Sigmoid colon (tissue), 7 donors: Measurements from ENCODE around the gene GPC6. TPM values are rescaled to one million over a fixed set of nuclear protein-coding genes. Genes with fewer than 3 reads are reported as not detected.

ENCODE experiments used
- DNase-seq: peaks from one replicate; pipeline ENCODE4 v3.0.0-alpha.2; 2019
- H3K27ac ChIP-seq, 4 donors: fragments of 200-600 bp; sonication (generic); one replicate each; pipeline ENCODE4 v1.5.1; 2016 to 2019; ENCODE audit warnings: mild to moderate bottlenecking in 1 of 4
- H3K27me3 ChIP-seq, 3 donors: fragments of 200-600 bp; sonication (generic); one replicate each; pipeline ENCODE4 v1.5.1; 2019; ENCODE audit warnings: mild to moderate bottlenecking in 1 of 3
- H3K36me3 ChIP-seq, 4 donors: fragments of 200-600 bp; sonication (generic); one replicate each; pipeline ENCODE4 v1.5.1; 2016 to 2019
- H3K4me1 ChIP-seq, 4 donors: fragments of 200-600 bp; sonication (generic); one replicate each; pipeline ENCODE4 v1.5.1; 2017 to 2019
- H3K4me3 ChIP-seq, 4 donors: fragments of 200-600 bp; sonication (generic); one replicate each; pipeline ENCODE4 v1.5.1; 2017 to 2019; ENCODE audit warnings: mild to moderate bottlenecking in 2 of 4, moderate library complexity in 1 of 4
- H3K9me3 ChIP-seq, 4 donors: fragments of 200-600 bp in 3 of 4; sonication (generic) in 3 of 4; one replicate each; pipeline versions ENCODE4 v1.5.1 to v1.6.1; 2013 to 2019
- EP300 ChIP-seq, 4 donors: sonication (generic); formaldehyde crosslinking; IDR thresholded peaks; one replicate each; pipeline ENCODE4 v1.6.1; 2017; ENCODE audit warnings: antibody characterized with exemption in 4 of 4
- POLR2A ChIP-seq, 2 donors: fragments of 450-650 bp; IDR thresholded peaks; one replicate each; pipeline ENCODE4 v1.6.1; 2016; ENCODE audit warnings: antibody characterized with exemption in 2 of 2, mild to moderate bottlenecking in 2 of 2, moderate library complexity in 2 of 2
- POLR2AphosphoS5 ChIP-seq, 4 donors: sonication (generic); formaldehyde crosslinking; IDR thresholded peaks; one replicate each; pipeline ENCODE4 v1.6.1; 2017; ENCODE audit warnings: antibody characterized with exemption in 4 of 4
- WGBS, 2 donors: extraction: QIAGEN DNeasy Blood & Tissue Kit; methylation state at CpG; one replicate each; pipeline ENCODE4 v1.1.7; 2013; 5-methylcytosine and 5-hydroxymethylcytosine counted together
- intact Hi-C: fragments of 100-400 bp; cut with DNase I; formaldehyde crosslinking; loops from one replicate; pipeline ENCODE4 v1.15.1; 2023
- polyA plus RNA-seq, 3 donors: library from polyadenylated mRNA; stranded (reverse); fragments of 200-250 nt; gene quantifications; one replicate each; pipeline ENCODE4 v1.2.3, GENCODE V29; 2013
- total RNA-seq, 4 donors: library from RNA; depleted of rRNA; stranded (reverse); fragments of >200 nt; gene quantifications; one replicate each; pipeline ENCODE4 v1.1.0, GENCODE V29; 2016
- TF ChIP-seq, protein P1 (sequence below), 4 experiments: fragments of 450-650 bp in 3 of 4; fragments of 200-600 bp in 1 of 4; IDR thresholded peaks; one replicate each; pipeline ENCODE4 v1.5.1; 2016 to 2019; ENCODE audit warnings: antibody characterized with exemption in 4 of 4, mild to moderate bottlenecking in 3 of 4, moderate library complexity in 2 of 4
- donor health status: healthy with polysubstance abuse.
- donor health status: Bipolar disorder and iron deficiency.
- donor health status: healthy.

GPC6 gene
- total and polyA plus RNA-seq, 7 donors, result 0.23 to 27.5 (median 14.4) TPM

DNA sequence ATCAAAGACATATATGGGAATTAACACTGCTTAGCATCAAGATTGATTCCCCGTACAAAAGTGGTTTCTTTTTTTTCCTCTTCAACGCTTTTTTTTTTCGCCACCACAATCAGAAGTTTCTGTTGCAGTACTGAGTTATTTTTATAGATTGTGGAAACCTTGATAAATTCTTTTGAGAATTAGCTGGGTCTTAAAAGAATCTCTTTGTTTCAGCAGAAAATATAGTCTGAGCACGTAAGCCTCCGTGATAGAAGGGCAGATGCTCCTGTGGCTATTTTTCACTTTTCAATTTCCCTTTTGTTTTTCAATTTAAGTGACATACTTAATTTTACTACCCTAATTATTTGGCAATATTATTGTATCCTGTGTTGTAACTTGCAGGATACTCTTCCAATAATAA lies 721.0 kb downstream of the GPC6 start:
- no peak for DNase-seq
- H3K36me3 ChIP-seq, result no peaks in the 10 kb centered on the region
- H3K4me3 ChIP-seq, result no peak overlapping the region
- H3K27me3 ChIP-seq, result no peaks in the 10 kb centered on the region
- WGBS, 2 donors, result 74 to 87% methylated on average over 5 of the region's 5 CpGs
- H3K27ac ChIP-seq, result no peak overlapping the region
- intact Hi-C loops, result no loop called here
- peaks cover 0 to 14% (median 9%) of the 10 kb centered on the region in 4 donors for H3K4me1 ChIP-seq
- TF ChIP-seq, protein P1, sequence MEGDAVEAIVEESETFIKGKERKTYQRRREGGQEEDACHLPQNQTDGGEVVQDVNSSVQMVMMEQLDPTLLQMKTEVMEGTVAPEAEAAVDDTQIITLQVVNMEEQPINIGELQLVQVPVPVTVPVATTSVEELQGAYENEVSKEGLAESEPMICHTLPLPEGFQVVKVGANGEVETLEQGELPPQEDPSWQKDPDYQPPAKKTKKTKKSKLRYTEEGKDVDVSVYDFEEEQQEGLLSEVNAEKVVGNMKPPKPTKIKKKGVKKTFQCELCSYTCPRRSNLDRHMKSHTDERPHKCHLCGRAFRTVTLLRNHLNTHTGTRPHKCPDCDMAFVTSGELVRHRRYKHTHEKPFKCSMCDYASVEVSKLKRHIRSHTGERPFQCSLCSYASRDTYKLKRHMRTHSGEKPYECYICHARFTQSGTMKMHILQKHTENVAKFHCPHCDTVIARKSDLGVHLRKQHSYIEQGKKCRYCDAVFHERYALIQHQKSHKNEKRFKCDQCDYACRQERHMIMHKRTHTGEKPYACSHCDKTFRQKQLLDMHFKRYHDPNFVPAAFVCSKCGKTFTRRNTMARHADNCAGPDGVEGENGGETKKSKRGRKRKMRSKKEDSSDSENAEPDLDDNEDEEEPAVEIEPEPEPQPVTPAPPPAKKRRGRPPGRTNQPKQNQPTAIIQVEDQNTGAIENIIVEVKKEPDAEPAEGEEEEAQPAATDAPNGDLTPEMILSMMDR (IDR thresholded peaks at IDR 0.05), result no peak
- TF ChIP-seq POLR2AphosphoS5 (IDR thresholded peaks at IDR 0.05) (no peak), POLR2A (IDR thresholded peaks at IDR 0.05) (no peak), EP300 (IDR thresholded peaks at IDR 0.05) (no peak)
- no peaks in the 10 kb centered on the region for H3K9me3 ChIP-seq

DNA sequence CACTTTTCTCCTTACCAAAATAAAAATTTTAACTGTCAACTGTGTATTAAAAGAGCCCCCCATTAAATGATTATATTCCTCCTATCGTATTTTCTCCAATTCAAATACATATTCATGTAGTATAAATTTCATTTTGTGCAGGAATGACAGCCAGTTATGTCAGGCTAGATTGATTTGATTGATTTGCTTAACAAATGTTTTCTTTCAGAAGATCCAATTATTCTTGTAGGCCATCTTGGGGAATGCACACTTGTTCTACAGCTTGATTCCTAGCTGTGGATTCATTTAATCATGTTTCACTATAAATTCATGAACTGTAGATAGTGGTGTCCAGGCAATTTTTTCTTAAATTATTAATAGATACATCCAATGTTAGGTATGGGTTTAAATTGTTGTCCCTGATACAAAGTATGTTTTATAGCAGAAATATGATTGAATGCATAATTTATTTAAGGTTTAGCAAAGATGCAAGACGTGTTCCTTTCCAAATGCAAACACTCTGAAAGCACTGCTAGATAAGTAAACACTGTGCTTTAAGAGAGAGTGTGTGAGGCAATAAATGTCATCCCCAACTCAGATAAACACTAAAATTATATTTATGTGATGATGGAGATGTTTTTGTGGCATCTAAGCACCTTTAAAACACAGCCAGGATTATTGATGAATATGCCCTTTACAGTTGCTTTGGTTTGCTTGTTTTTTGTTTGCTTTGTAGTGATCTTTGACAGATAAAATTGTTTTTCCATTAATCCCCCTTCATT lies 721.7 kb downstream of the GPC6 start:
- no peak overlapping the region for H3K4me3 ChIP-seq
- H3K9me3 ChIP-seq, result no peaks in the 10 kb centered on the region
- H3K4me1 ChIP-seq, result peaks cover 0 to 14% (median 9%) of the 10 kb centered on the region in 4 donors
- DNase-seq, result no peak
- TF ChIP-seq POLR2AphosphoS5 (IDR thresholded peaks at IDR 0.05) (no peak), EP300 (IDR thresholded peaks at IDR 0.05) (no peak), POLR2A (IDR thresholded peaks at IDR 0.05) (no peak)
- TF ChIP-seq, protein P1 (IDR thresholded peaks at IDR 0.05), result no peak
- H3K27me3 ChIP-seq, result no peaks in the 10 kb centered on the region
- H3K36me3 ChIP-seq, result no peaks in the 10 kb centered on the region
- no peak overlapping the region for H3K27ac ChIP-seq
- intact Hi-C loops, result no loop called here
- 41 to 70% methylated on average over 2 of the region's 2 CpGs for WGBS, 2 donors

DNA sequence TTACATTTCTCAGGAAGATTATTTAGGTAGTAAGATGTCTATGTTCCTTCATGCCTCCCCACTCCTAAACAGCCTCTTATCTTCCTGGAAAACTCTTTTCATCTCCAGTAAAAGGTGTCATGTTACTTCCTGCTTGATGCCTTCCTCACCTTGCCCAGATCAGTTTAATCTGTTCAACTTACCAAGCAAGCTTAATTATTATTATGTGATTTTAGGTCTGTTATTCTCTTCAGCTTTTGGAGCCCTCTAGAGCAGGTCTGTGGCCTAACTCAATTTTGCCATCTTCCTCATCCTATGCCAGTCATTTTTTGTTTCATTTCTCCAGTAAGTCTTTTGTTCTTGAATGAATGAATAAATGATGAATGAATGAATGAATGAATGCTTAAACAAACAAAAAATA lies 724.5 kb downstream of the GPC6 start:
- intact Hi-C loops, result no loop called here
- TF ChIP-seq, protein P1 (IDR thresholded peaks at IDR 0.05), result no peak
- no peak for TF ChIP-seq POLR2AphosphoS5 (IDR thresholded peaks at IDR 0.05)
- no peak for TF ChIP-seq POLR2A (IDR thresholded peaks at IDR 0.05)
- no peak for TF ChIP-seq EP300 (IDR thresholded peaks at IDR 0.05)
- no peaks in the 10 kb centered on the region for H3K27me3 ChIP-seq
- no peak overlapping the region for H3K27ac ChIP-seq
- no peak for DNase-seq
- H3K9me3 ChIP-seq, result no peaks in the 10 kb centered on the region
- H3K36me3 ChIP-seq, result no peaks in the 10 kb centered on the region
- no peak overlapping the region for H3K4me3 ChIP-seq
- peaks cover 0 to 18% (median 9%) of the 10 kb centered on the region in 4 donors for H3K4me1 ChIP-seq

DNA sequence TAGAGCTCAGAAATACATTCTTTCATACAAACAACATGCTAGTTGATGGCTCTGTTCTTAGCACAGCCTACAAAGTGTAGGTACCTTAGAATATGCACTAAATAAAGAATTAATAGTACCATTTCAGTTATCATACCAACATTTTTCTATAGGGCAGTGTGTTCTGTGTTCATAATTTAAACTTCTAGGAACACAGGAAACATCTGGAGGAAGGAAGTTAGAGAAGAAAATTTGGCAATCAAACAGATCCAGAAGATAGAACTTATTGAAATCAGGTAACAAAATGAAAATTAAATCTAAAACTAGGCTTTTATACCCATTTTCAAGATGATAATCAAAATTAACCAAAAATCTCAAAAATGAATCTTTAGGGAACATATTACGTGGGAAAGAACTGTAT lies 725.3 kb downstream of the GPC6 start:
- H3K9me3 ChIP-seq, result no peaks in the 10 kb centered on the region
- peaks cover 0 to 21% (median 12%) of the 10 kb centered on the region in 4 donors for H3K4me1 ChIP-seq
- H3K36me3 ChIP-seq, result no peaks in the 10 kb centered on the region
- no peaks in the 10 kb centered on the region for H3K27me3 ChIP-seq
- TF ChIP-seq, protein P1 (IDR thresholded peaks at IDR 0.05), result no peak
- TF ChIP-seq EP300 (IDR thresholded peaks at IDR 0.05), result no peak
- TF ChIP-seq POLR2AphosphoS5 (IDR thresholded peaks at IDR 0.05), result no peak
- no peak for TF ChIP-seq POLR2A (IDR thresholded peaks at IDR 0.05)
- H3K27ac ChIP-seq, result no peak overlapping the region
- WGBS, 2 donors, result 88 to 94% methylated on average over 1 of the region's 1 CpG
- DNase-seq, result no peak
- no peak overlapping the region for H3K4me3 ChIP-seq
- intact Hi-C loops, result no loop called here
